Measurements from ENCODE around the gene RAB6A. TPM values are rescaled to one million over a fixed set of nuclear protein-coding genes. Genes with fewer than 3 reads are reported as not detected.

The RAB6A gene
- total RNA-seq, 1 donor: 158 TPM

GRCh38 chr11:73762732-73763131 lies 1.9 kb upstream of the RAB6A start:
- H3K4me3 ChIP-seq (ENCODE audit: low read depth, low read length): no peak overlapping the region
- TF ChIP-seq CTCF (IDR thresholded peaks at IDR 0.05; ENCODE audit: insufficient read depth, low read length): no peak
- no peak for DNase-seq (ENCODE audit: low read depth)

GRCh38 chr11:73761403-73761945 lies 600 bp upstream of the RAB6A start:
- no peak for TF ChIP-seq CTCF (IDR thresholded peaks at IDR 0.05; ENCODE audit: insufficient read depth, low read length)
- DNase-seq (ENCODE audit: low read depth): no peak
- H3K4me3 ChIP-seq (ENCODE audit: low read depth, low read length): peak overlapping the region; percentile 54

- TF ChIP-seq CTCF (IDR thresholded peaks at IDR 0.05; ENCODE audit: insufficient read depth, low read length): no peak
- DNase-seq (ENCODE audit: low read depth): peak; percentile 41
- H3K4me3 ChIP-seq (ENCODE audit: low read depth, low read length): peak overlapping the region; percentile 89
These were observed 667 bp downstream of the RAB6A start for GRCh38 chr11:73760135-73760678.

- H3K4me3 ChIP-seq (ENCODE audit: low read depth, low read length): peak overlapping the region; percentile 89
- TF ChIP-seq CTCF (IDR thresholded peaks at IDR 0.05; ENCODE audit: insufficient read depth, low read length): peak; percentile 43
- DNase-seq (ENCODE audit: low read depth): peak; percentile 42
These were observed 1.2 kb downstream of the RAB6A start for GRCh38 chr11:73759610-73760134.

GRCh38 chr11:73758451-73758850 lies 2.4 kb downstream of the RAB6A start:
- H3K4me3 ChIP-seq (ENCODE audit: low read depth, low read length): peak overlapping the region; percentile 89
- TF ChIP-seq CTCF (IDR thresholded peaks at IDR 0.05; ENCODE audit: insufficient read depth, low read length): no peak
- DNase-seq (ENCODE audit: low read depth): no peak

- no peak for DNase-seq (ENCODE audit: low read depth)
These were observed 3.3 kb downstream of the RAB6A start for GRCh38 chr11:73757598-73757997.

More at GRCh38 chr11:73757598-73757997, 3.3 kb downstream of the RAB6A start:
- H3K4me3 ChIP-seq (ENCODE audit: low read depth, low read length): no peak overlapping the region
- TF ChIP-seq CTCF (IDR thresholded peaks at IDR 0.05; ENCODE audit: insufficient read depth, low read length): no peak

Data from fibroblast of the aortic adventitia (primary cell).